Parathyroid adenoma (tissue), 2 donors: ENCODE results near the gene EHHADH.
A peak's percentile ranks its signal among the peaks of the same experiment; 100 is the strongest.

Experiments used
- H2AFZ ChIP-seq: fragments of 300-600 bp; sonication (generic); one replicate; pipeline ENCODE4 v1.7.0; 2017; ENCODE audit warnings: antibody characterized with exemption, mild to moderate bottlenecking
- H3K27ac ChIP-seq: fragments of 300-600 bp; sonication (generic); one replicate; pipeline ENCODE4 v1.7.0; 2017
- H3K27me3 ChIP-seq: fragments of 300-600 bp; sonication (generic); one replicate; pipeline ENCODE4 v1.7.0; 2017; ENCODE audit warnings: low read length; ENCODE audit not compliant: control insufficient read depth, insufficient read depth
- H3K36me3 ChIP-seq: fragments of 300-600 bp; sonication (generic); one replicate; pipeline ENCODE4 v1.7.0; 2017; ENCODE audit warnings: low read length; ENCODE audit not compliant: control insufficient read depth, insufficient read depth
- H3K4me1 ChIP-seq: fragments of 300-600 bp; sonication (generic); one replicate; pipeline ENCODE4 v1.7.0; 2017; ENCODE audit warnings: control low read depth
- H3K4me2 ChIP-seq: fragments of 300-600 bp; sonication (generic); one replicate; pipeline ENCODE4 v1.7.0; 2017; ENCODE audit warnings: low read length
- H3K4me3 ChIP-seq: fragments of 300-600 bp; sonication (generic); one replicate; pipeline ENCODE4 v1.7.0; 2017; ENCODE audit warnings: low read depth, low read length
- H3K79me2 ChIP-seq: fragments of 300-600 bp; sonication (generic); one replicate; pipeline ENCODE4 v1.7.0; 2017; ENCODE audit warnings: control low read depth
- H3K9ac ChIP-seq: fragments of 300-600 bp; sonication (generic); one replicate; pipeline ENCODE4 v1.7.0; 2017; ENCODE audit warnings: mild to moderate bottlenecking
- H3K9me3 ChIP-seq: fragments of 300-600 bp; sonication (generic); one replicate; pipeline ENCODE4 v1.7.0; 2017; ENCODE audit warnings: low read length; ENCODE audit not compliant: control insufficient read depth
- TF ChIP-seq, protein P1 (sequence below): fragments of 300-600 bp; sonication (generic); IDR thresholded peaks from one replicate; pipeline ENCODE4 v1.7.0; 2017; ENCODE audit warnings: antibody characterized with exemption, mild to moderate bottlenecking
- donor health status: primary hyperparathyroidism.

Gene EHHADH

DNA sequence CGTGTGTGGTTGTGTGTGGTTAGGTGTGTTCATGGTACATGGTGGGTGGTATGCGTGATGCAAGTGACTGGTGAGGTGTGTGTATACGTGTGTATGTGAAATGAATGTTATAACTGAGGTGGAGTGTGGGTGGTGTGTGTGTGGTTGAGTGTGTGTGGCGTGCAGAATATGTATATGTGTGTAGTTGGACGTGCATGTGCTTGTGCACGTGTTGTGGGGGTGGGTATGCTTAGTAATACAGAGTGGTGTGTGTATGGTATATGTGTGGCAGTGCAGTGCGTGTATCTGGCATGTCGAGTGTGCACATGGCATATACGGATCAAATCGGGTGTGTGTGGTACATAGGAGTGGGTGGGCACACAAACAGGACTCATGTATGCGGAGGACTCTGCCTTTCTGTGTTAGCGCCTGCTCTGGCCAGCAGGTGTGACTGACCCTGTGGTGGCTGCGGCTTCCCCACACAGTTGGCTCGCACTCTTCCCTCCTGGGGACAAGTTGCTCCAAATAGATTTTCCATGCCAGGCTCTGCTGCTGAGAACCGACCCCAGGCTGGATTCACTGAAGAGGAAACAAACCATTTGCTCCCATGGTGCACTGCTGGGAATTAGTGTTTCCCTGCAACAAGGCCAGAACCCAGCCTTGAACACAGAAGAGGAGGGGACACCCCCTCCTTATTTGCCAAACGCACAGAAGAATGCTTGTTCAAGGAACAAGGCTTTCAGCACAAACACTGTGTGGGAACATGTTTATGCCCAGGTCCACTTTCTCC lies 99.8 kb downstream of the EHHADH start:
- Histone ChIP-seq H3K27ac (no peak overlapping the region), H3K9ac (no peak overlapping the region), H3K79me2 (no peaks in the 10 kb centered on the region), H3K27me3 (no peaks in the 10 kb centered on the region), H3K36me3 (no peaks in the 10 kb centered on the region), H3K4me1 (no peaks in the 10 kb centered on the region), H2AFZ (peak overlapping the region; percentile 99), H3K4me2 (no peak overlapping the region), H3K4me3 (no peak overlapping the region), H3K9me3 (no peaks in the 10 kb centered on the region)
- TF ChIP-seq, protein P1, sequence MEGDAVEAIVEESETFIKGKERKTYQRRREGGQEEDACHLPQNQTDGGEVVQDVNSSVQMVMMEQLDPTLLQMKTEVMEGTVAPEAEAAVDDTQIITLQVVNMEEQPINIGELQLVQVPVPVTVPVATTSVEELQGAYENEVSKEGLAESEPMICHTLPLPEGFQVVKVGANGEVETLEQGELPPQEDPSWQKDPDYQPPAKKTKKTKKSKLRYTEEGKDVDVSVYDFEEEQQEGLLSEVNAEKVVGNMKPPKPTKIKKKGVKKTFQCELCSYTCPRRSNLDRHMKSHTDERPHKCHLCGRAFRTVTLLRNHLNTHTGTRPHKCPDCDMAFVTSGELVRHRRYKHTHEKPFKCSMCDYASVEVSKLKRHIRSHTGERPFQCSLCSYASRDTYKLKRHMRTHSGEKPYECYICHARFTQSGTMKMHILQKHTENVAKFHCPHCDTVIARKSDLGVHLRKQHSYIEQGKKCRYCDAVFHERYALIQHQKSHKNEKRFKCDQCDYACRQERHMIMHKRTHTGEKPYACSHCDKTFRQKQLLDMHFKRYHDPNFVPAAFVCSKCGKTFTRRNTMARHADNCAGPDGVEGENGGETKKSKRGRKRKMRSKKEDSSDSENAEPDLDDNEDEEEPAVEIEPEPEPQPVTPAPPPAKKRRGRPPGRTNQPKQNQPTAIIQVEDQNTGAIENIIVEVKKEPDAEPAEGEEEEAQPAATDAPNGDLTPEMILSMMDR, result no peak

DNA sequence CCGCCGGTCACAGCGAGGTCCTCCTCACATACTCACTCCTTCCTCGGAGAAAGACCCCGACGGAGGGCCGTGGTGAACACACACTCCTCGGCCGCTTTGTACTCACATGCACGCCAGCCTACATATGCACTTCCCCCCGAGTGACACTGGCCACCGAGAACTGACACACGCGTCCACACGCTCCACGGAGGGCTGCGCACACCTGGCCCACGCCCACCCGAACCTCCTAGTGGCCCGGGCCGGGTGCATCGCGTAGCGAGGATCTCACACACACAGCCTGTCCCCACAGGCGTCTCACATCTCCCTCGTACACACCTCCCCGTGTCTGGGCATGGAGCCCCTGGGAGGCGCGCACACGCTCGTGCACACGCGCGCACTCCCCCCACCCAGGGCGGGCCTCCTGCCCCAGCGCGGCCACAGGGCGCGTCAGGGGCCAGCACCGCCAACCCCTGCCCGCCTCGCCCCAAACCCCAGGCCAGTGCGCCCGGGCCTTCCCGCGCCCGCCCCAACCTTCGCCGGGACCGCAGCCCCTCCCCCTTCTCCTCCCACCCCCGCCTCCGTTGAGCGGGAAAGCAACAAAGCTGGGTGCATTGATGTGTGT lies 100.6 kb downstream of the EHHADH start:
- Histone ChIP-seq H2AFZ (peak overlapping the region; percentile 99), H3K79me2 (no peaks in the 10 kb centered on the region), H3K36me3 (no peaks in the 10 kb centered on the region), H3K4me3 (peak overlapping the region; percentile 43), H3K9me3 (no peaks in the 10 kb centered on the region), H3K4me1 (no peaks in the 10 kb centered on the region), H3K9ac (no peak overlapping the region), H3K27me3 (no peaks in the 10 kb centered on the region), H3K4me2 (peak overlapping the region; percentile 85), H3K27ac (no peak overlapping the region)
- TF ChIP-seq, protein P1, result no peak

DNA sequence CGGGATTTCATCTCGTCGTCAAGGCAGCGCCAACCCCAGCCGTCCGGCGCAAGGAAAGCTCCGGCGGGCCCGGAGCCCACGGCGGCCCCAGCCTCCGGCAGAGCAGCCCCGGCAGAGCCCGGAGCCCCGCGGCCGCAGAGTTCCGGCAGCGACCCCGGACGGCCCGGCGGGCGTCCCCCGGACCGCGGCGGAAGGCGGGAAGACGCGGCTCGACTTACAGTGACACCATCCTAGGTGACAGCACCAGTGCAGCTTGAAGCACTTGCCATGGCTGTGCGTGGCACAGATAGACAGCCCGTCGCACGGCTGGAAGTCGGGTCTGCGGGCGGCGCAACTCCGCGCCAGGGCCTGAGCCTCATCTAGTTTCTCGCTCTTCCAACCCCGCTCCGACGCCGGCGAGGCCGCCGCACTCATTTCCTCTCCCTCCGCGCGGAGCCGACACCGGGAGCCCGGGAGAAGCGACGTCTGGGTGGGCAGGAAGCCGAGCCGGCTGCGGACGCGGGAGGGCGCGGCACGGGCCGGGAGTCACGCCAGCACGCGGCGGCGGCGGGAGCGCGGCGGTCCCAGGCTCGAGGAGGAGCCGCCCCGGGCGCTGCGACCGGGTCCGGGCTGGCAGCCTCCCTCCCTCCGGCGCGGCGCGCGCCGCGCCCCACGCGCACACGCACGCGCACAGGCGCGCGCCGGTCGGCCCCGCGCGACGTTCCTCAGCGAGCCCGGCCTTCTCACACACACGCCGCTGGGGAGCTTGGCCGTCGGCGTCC lies 101.3 kb downstream of the EHHADH start, which contains the start of gene C3orf70:
Gene C3orf70 (minus strand): TSS at position 651 of the 761 bp plus-strand sequence. CDS start 237 bp downstream, at position 414.
- H2AFZ ChIP-seq, result peak within 1 kb of the TSS; percentile 99
- no peaks in the 10 kb centered on the region for H3K27me3 ChIP-seq
- TF ChIP-seq, protein P1, result no peak
- H3K9ac ChIP-seq, result peak within 1 kb of the TSS; percentile 25
- peak within 1 kb of the TSS; percentile 85 for H3K4me2 ChIP-seq
- H3K27ac ChIP-seq, result peak within 1 kb of the TSS; percentile 70
- H3K79me2 ChIP-seq, result no peaks in the 10 kb centered on the region
- no peaks in the 10 kb centered on the region for H3K4me1 ChIP-seq
- peak within 1 kb of the TSS; percentile 57 for H3K4me3 ChIP-seq
- no peaks in the 10 kb centered on the region for H3K36me3 ChIP-seq
- H3K9me3 ChIP-seq, result no peaks in the 10 kb centered on the region

DNA sequence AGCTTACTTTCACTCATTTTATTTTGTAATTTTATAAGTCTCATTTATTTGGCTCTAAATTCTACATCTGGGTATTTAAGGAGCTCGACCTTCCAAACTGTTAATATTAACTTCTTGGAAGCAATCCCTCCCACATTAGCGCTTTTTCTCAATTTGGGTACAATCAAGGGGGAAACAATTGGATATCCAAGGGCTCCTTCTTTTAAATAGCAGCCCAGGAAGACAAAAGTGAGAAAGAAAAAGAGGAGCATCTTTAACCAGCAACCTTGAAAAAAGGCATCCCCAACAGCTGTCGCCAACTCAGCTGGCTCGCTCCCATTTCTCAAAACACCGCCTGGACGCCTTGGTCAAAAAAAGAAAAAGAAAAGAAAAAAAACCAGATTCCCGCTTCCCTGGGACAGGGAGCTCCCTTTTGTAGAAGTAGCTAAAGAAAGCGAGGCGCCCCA lies 101.9 kb downstream of the EHHADH start:
- Histone ChIP-seq H3K36me3 (no peaks in the 10 kb centered on the region), H3K9me3 (no peaks in the 10 kb centered on the region)

More for the DNA sequence above, 101.9 kb downstream of the EHHADH start:
- TF ChIP-seq, protein P1, result no peak
- H3K27ac ChIP-seq, result peak overlapping the region; percentile 70
- H3K4me2 ChIP-seq, result peak overlapping the region; percentile 77
- H3K9ac ChIP-seq, result no peak overlapping the region
- H3K79me2 ChIP-seq, result no peaks in the 10 kb centered on the region
- no peaks in the 10 kb centered on the region for H3K27me3 ChIP-seq
- peak overlapping the region; percentile 99 for H2AFZ ChIP-seq
- H3K4me1 ChIP-seq, result no peaks in the 10 kb centered on the region
- peak overlapping the region; percentile 57 for H3K4me3 ChIP-seq
